Stimulated activated CD4-positive, alpha-beta T cell treated with anti-CD3 and anti-CD28 coated beads, Interleukin-4, amount 100 ng/mL, for 4 hours (primary cell): Measurements from ENCODE around the gene PRPS1L1.

Experiments used
- DNase-seq, 2 experiments: peaks; one replicate each; pipeline ENCODE4 v3.0.0-alpha.2; 2020

Gene PRPS1L1

GRCh38 chr7:18027628-18028027, at the start of gene PRPS1L1:
PRPS1L1 (minus strand) TSS chr7:18027846.
- DNase-seq, result no peak

DNA sequence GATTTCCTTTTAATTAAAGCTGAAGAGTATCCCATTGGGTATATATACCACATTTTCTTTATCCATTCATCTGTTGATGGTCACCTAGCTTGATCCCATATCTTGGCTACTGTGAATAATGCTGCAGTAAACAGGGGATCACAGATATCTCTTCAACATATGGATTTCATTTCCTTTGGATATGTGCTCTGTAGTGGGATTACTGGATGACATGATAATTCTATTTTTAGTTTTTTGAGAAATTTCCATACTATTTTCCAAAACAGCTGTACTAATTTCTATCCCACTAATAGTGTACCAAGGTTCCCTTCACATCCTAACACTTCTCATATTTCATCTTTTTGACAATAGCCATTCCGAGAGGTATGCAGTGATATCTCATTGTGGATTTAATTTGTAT, 48.8 kb upstream of the PRPS1L1 start:
- DNase-seq, result no peak

- DNase-seq, result no peak
These were observed 41.1 kb upstream of the PRPS1L1 start for GRCh38 chr7:18068745-18069144.

- no peak for DNase-seq
These were observed 36.7 kb upstream of the PRPS1L1 start for GRCh38 chr7:18064242-18064838.

- DNase-seq, result no peak
These were observed 35.7 kb upstream of the PRPS1L1 start for GRCh38 chr7:18063149-18063901.

DNA sequence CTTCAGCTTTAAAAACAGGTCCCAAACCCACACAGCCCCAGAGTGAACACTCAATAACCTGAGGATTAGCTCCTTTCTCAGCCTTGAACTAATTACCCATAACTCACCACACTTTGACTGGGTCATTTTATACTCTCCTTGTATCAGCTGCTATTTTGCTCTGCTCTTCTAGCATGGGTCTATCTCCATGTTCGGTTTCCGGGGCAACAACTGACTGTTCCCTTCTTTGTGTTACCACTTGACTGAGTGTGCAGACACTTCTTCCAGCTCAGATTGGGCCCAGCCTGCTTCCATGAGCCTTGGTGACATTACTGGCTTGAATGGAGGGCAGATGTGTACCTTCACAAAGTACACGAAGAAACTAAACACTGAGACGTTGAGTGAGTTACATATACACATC, 31.5 kb upstream of the PRPS1L1 start:
- DNase-seq, result no peak

GRCh38 chr7:18053941-18054340, 26.3 kb upstream of the PRPS1L1 start:
- no peak for DNase-seq

DNA sequence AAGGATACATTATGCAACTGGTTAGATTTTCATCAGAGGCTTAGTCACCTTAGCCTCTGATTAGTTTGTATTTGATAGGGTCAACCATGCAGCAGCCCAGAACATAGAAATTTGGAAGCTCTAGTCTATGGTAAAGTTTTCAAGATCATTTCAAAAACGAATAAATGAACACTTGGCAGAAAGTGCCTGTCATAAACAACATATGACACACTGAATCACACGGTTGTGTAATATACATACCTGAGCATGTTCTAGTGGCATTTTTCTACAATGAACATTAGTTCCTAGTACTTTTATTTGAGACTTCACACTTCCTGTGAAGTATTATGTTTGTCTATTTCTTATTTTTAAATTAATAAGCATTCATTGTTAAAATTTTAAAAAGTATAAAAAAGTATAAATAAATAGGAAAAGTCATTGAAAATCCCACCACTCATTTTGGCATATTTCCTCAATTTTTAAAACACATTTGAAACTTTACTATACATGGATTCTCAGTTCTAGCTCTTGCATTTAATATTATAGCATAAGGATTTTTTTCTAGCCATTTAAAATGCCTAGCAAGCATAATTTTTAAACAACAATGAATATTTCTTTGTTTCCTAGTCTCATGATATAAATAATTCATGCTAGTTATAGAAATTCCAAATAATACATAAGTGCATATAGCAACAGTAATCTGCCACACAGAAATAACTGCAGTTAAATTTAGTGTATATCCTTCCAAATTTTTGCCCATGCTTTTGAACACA, 25.7 kb upstream of the PRPS1L1 start:
- DNase-seq, result no peak

- no peak for DNase-seq
These were observed 21.6 kb upstream of the PRPS1L1 start for GRCh38 chr7:18049262-18049661.

DNA sequence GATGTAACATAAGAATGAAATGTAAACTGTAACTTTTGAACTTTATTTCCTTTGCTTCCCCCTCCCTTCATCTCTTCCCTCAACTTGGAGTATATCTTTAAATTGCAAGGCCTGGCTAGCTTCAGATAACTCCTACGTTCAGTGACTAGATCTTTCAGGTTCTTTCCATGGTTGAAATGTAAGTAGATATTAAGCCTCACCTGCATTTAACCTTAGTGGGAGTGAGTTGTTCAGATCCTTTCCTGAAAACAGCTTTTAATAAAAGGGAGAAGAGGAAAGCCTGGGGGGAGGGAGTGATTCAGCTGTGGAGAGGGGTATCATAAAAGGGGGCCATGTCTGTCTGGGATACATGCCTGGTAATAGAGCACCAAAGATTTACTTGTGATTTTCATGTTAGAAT, 19.0 kb upstream of the PRPS1L1 start:
- DNase-seq, result no peak

DNA sequence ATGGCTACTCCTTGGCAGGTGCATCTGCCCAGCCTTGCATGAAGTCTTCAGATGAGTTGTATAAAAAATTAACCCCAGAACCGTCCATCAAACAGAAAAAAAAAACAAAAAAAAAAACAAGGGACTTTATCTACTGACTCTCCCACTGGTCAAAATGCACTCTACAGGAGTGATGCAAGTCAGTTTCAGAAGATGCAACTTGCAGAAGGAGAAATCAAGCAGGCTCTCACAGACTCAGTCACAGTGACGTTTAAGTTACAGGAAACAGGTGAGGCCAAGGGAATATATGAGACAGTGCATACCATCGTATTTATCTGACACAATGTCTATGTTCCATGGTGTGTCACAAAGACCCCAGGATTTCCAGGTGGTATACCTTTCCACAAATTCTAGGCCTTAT, 17.5 kb upstream of the PRPS1L1 start:
- no peak for DNase-seq

GRCh38 chr7:18041191-18041590, 13.5 kb upstream of the PRPS1L1 start:
- no peak for DNase-seq

GRCh38 chr7:18040196-18040595, 12.6 kb upstream of the PRPS1L1 start:
- no peak for DNase-seq

DNA sequence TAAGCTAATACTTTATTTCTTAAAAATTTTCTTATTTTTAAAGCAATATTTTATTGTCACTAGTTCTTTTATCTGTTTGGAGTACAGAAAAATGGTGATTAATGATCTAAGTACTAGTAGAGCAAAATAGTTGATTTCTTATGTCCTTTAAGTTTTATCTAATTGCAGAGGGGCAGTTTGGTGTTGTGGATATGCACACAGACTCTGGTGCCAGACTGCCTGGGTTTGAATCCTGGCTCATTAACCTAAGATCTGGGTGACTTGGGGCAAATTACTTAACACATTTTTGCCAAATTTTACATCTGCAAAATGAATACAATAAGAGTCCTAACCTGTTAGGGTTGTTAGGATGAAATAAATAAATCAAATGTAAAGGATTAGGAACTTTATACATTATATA, 10.7 kb upstream of the PRPS1L1 start:
- no peak for DNase-seq

DNA sequence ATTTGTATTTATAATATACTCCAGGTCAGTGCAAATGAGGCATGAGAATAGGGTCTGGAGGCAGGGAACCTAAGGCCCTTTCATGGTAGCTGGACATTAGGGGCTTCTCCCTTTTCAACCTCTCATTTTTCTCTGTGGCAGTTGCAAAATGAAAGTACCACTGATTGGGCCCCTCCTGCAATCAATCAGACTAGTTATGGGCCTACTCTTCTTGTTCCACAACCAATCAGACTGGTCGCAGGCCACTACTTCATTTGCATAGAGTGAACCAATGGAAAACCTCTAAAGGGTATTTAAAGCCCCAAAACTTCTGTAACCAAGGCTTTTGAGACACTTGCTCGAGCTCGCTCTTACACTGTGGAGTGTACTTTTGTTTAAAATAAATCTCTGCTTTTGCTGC, 10.0 kb upstream of the PRPS1L1 start:
- DNase-seq, result no peak

DNA sequence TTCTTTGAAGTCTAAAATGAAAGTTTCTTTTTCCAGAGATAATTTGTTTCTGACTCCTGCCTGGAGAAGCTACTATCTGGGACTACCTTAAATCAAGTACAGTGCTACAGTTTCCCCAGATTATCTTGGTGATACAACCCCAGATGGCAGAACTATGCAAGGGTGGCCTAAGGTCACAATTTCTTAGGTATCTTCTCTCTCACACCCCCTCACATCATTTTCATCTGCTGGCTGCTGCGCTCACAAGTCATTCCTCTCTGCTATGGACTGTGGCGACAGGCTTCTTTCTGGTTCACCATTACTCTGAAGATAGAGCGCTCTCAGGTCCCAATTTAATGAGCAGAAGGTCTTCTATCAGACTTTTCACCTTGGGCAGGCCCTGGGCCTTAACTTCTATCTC, 9.1 kb upstream of the PRPS1L1 start:
- no peak for DNase-seq

GRCh38 chr7:18030758-18031157, 3.1 kb upstream of the PRPS1L1 start:
- DNase-seq, result no peak

DNA sequence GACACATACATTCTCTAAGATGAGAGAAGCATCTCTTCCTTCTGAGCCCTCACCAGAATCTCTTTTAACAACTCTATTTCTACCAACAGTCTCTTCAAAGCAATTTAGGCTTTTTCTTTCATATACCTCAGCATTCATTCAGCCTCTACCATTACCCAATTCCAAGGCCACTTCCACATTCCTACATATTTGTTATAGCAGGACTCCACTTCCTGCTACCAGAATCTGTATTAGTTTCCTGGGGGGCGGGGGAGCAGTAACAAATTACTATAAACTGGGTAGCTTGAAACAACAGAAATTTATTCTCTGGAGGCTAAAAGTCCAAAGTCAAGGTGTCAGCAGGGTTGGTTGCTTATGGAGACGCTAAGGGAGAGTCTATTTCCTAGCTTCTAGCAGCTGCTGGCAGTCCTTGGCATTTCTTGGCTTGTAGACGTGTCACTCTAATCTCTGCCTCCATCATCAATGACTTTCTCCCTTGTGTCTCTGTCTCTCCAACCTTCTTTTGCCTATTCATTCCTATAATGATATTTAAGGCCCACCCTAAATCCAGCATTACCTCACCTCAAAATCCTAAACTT, 7.4 kb downstream of the PRPS1L1 start:
- DNase-seq, result no peak

GRCh38 chr7:18019555-18019954, 8.1 kb downstream of the PRPS1L1 start:
- no peak for DNase-seq

GRCh38 chr7:18018296-18019215, 9.1 kb downstream of the PRPS1L1 start:
- no peak for DNase-seq

DNA sequence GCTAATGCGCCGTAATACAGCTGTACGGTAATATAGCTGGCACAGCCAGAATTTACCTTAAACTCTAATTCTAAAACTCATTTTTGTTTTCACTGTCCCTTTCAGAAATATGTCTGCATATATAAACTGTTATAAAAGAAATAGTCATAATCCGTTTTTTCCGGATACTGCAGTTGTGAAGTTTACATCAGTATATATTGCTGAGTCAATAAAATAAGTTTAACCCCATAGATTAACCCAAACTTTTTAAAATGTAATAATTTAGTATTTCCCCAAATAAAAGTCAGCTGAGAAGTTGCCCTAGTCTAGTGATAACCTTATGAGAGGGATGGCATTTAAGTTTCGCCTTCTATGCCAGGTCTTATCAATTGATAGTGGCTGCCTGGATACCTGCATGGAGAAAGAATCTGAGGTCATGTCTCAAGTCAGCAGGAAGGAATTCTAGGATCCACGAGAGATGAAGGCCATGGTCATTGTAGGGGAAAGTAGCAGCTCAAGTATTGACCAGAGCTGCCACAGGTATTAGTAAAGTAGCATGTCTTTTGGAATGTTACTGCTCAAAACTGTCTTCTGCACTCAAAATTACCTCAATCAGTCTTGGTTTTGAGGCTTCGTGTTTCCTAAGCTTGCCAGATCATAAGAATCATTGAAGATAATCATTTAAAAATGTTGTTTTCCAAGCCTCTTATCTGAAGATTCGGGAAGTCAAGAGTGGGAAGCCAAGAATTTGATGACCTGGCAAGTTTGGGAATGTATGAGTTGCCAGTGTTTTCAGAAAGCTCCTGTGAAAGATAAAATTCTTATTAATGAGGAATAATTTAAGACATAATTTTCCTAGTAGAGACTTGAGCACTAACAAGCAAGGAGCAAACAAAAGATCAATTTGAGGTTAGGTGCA, 10.8 kb downstream of the PRPS1L1 start:
- no peak for DNase-seq

- no peak for DNase-seq
These were observed 13.7 kb downstream of the PRPS1L1 start for GRCh38 chr7:18013936-18014335.
